Measurements from ENCODE around the gene DNAH12. TPM values are rescaled to one million over a fixed set of nuclear protein-coding genes. Genes with fewer than 3 reads are reported as not detected.

DNAH12 gene
- total and polyA plus RNA-seq, 2 of the 4 experiments (the other 2 are of a cell fraction), result under 0.01 to 0.02 TPM

DNA sequence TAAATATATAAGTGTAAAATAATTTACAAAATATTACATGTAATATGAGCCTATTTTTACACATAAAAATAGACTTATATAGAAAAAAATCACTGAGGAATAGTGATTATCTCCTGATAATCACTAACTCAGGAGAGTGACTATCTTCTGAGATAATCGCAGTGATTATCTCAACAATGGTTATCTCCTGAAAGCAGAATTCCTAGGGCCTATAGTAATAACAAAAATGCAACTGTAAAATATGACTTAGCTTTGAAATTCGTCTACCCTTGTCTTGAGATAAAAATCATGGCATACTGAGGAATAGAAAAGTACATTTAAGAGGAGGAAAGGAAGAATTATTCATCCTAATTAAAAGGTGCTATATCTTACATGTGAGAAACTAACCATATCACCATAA, 134.7 kb downstream of the DNAH12 start:
- Histone ChIP-seq H4K8ac (ENCODE audit: low read depth in 2 of 2, low read length in 2 of 2) (no peak overlapping the region), H3K4ac (ENCODE audit: low read depth, low read length) (no peak overlapping the region), H3K27ac (ENCODE audit: insufficient read depth, low read length) (no peak overlapping the region), H2BK20ac (ENCODE audit: low read depth, low read length) (no peak overlapping the region), H3K9ac (ENCODE audit: low read depth, low read length) (no peak overlapping the region), H3K56ac (ENCODE audit: extremely low read depth, insufficient read depth, low read length) (no peak overlapping the region), H2BK120ac (ENCODE audit: low read depth, low read length) (no peak overlapping the region), H2AK5ac (ENCODE audit: low read depth, low read length) (no peak overlapping the region), H3K4me2 (ENCODE audit: low read depth, low read length) (no peak overlapping the region), H3K27me3 (ENCODE audit: control insufficient read depth, insufficient read depth, low read length) (no peaks in the 10 kb centered on the region), H3K4me3 (ENCODE audit: insufficient read depth, low read depth, low read length) (no peak overlapping the region), H2AFZ (replicated peaks; ENCODE audit: low read length, poor library complexity) (no peak overlapping the region), H3K23ac (ENCODE audit: low read depth, low read length) (no peak overlapping the region), H2AK9ac (replicated peaks; ENCODE audit: low read depth, low read length, poor library complexity) (no peak overlapping the region), H3K4me1 (ENCODE audit: control insufficient read depth, insufficient read depth, low read length) (no peaks in the 10 kb centered on the region), H3K36me3 (ENCODE audit: control insufficient read depth, insufficient read depth, low read length) (no peaks in the 10 kb centered on the region), H3K9me1 (ENCODE audit: insufficient read depth, low read length) (no peaks in the 10 kb centered on the region), H2BK5ac (ENCODE audit: low read depth, low read length, poor library complexity, severe bottlenecking) (no peak overlapping the region), H4K20me1 (ENCODE audit: insufficient read depth, low read length) (no peaks in the 10 kb centered on the region), H3K79me1 (ENCODE audit: low read depth in 1 of 2, low read length in 2 of 2) (no peaks in the 10 kb centered on the region), H4K5ac (ENCODE audit: low read depth, low read length) (no peak overlapping the region), H3K9me3 (ENCODE audit: control insufficient read depth, insufficient read depth, low read length) (peaks cover 4% of the 10 kb centered on the region; the same call in 1 of the 2 replicates), H4K91ac (ENCODE audit: insufficient read depth, low read depth, low read length) (no peak overlapping the region), H3K18ac (ENCODE audit: low read depth, low read length) (no peak overlapping the region), H2BK15ac (ENCODE audit: low read depth, low read length) (no peak overlapping the region), H3K14ac (replicated peaks; ENCODE audit: low read depth, low read length) (no peak overlapping the region)
- ChIA-PET POLR2A (ENCODE audit: unreplicated experiment) (no interaction called here), CTCF (interaction anchor here (1.0 to 2.1 kb wide), 2 partner anchors 12 to 94 kb away, joined by 3 to 5 read pairs; no protein-coding TSS in a partner anchor)
- ATAC-seq (ENCODE audit: low read depth) (no peak), DNase-seq (no peak)
- intact Hi-C loops (cut with micrococcal nuclease) (no loop called here), dilution Hi-C loops (cut with HindIII; ENCODE audit: low sequenced_read_pairs, unreplicated experiment) (no loop called here), in situ Hi-C loops (cut with MboI; ENCODE audit: low sequenced_read_pairs) (no loop called here)
- no TSS peak for BruUV-seq (replicated peaks)
- TF ChIP-seq CHD1 (IDR thresholded peaks at IDR 0.05; ENCODE audit: low read depth, low read length), result no peak
- no peak for TF ChIP-seq CEBPB (IDR thresholded peaks at IDR 0.05; ENCODE audit: low read depth, low read length)
- TF ChIP-seq BHLHE40 (IDR thresholded peaks at IDR 0.05; ENCODE audit: low read depth, low read length), result no peak
- TF ChIP-seq MAFK (IDR thresholded peaks at IDR 0.05; ENCODE audit: low read depth, low read length), result no peak
- no CpG with 5 or more reads among the region's 2 CpGs for WGBS, 2 experiments (ENCODE audit: extremely low coverage in 2 of 2, insufficient read length in 1 of 2)

All from IMR-90 (cell line).